Measurements from ENCODE around the gene EGLN1.
"Not testable (repeated sequence)": the region's sequence is repeated elsewhere in the genome, so short reads cannot be mapped to it uniquely, and the experiment has no call there.

The EGLN1 gene

DNA sequence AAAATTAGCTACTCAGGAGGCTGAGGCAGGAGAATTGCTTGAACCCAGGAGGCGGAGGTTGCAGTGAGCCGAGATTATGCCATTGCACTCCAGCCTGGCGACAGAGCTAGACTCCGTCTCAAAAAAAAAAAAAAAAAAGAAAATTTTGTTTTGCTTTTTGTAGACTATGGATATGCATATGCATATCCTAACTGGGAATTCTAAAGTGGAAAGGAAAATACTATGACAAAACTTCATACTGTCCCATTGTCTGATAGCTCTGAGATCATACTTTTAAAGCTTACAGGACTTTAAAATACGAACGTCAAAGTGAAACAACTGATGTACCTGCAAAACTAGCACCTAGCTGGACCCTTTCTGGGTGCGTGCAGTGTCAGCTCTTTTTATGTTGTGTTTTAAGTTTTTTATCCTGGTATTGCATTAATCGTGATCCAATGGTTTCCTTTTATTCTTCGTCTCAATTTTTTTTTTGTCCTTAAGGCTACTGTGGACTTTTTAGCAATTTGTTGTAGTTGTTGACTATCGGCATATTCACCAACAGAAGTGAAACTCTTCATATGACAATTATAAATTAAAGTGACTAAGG lies 64.8 kb downstream of the EGLN1 start:
- DNase-seq = no peak

DNA sequence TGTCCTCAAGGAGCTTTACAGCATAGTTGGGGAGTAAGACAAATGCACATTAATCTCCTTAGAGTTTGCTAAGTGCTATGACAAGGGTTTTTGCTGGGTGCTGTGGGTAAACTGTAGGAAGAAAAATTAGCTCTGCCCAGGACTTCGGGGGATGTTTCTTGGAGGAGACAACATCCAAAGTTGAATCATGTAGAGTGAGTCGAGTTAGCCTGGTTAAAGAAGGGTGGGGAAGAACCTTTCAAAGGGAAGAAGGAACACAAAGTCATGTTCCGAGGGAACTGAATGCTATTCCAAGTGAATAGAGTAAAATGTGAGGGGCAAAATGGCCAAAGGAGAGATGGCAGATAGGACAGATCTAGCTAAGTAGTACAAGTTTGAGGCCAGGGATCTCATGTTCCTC lies 66.9 kb downstream of the EGLN1 start:
- no peak for DNase-seq

DNA sequence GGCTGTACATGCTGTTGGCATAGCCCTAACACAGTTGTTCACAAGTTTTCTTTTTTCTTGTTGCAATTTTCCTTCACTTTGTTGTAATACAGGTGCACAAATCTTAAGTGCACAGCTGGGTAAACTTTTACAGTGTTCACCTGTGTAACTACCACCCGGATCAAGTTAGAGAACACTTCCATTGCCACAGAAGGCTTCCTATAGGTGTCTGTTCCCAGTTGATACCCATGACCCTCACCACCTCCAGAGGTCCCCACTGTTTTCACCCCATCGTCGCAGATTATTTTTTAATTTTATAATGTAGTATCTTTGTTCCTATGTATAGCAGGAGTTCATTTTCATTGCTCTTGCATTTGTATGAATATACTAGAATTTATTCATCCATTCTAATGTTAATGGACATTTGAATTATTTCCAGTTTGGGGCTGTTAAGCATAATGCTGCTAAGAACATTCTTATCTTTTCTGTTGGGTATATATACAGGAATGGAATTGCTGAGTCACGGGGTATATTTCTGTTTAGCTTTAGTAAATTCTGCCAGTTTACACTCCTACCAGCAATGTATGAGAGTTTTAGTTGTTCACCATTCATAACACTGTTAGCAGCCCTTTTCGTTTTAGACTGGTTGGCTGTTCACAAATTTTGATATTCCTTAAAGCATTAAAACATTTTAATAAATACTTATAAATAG lies 67.6 kb downstream of the EGLN1 start:
- DNase-seq = no peak

GRCh38 chr1:231353086-231353485 lies 69.0 kb downstream of the EGLN1 start:
- DNase-seq = no peak

DNA sequence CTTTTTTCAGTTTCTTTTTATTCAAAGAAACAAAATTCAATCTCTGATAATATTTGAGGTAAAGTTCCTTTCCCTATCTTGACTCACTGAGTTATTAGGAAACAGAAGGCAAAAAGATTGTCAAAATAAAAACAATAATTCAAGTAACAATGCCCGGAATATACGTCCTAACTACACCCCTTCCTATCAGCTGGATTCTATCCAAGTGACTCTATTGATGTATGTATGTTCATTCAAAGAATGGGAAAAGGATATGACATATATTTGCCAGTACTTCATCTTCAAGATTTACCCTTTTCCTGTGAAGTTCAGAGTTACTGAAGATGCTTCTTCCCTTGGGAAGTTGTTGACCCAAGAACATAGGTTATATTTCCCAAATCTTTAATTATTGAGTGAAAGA lies 70.3 kb downstream of the EGLN1 start:
- no peak for DNase-seq

DNA sequence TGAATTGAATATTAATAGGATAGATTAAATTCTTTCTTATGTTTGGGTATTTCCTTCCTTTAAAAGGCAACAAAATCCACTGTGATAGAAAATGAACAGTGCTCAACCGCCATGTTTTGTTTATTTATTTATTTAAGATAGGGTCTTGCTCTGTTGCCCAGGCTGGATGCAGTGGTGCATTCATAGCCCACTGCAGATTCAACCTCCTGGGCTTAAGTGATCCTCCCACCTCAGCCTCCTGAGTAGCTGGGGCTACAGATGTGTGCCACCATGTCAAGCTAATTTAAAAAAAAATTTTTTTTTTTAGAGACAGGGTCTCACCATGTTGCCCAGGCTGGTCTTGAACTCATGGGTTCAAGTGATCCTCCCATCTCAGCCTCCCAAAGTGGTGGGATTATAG lies 73.2 kb downstream of the EGLN1 start:
- not testable (repeated sequence) for DNase-seq

- DNase-seq = no peak
Observed at GRCh38 chr1:231348442-231348841, 73.6 kb downstream of the EGLN1 start.

DNA sequence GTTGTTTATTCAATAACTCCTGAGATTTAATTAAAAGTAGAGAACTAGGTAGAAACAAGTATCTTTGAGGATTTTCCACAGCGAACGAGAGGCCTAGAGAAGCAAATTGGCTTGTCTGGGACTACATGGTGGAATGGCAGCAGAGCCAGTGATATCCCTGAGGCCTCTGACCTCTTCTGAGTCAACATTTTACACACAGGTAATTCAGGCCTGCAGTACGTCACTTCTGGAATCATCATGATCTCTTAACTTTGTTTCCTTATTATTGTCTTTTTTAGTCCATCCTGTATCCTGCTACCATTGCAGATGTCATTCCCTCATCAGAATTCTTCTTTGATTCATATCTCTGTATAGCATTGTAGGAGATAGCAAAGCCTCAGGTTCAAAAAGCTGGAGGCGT lies 74.1 kb downstream of the EGLN1 start:
- DNase-seq = no peak

GRCh38 chr1:231340328-231341013 lies 81.6 kb downstream of the EGLN1 start:
- DNase-seq = no peak

GRCh38 chr1:231338270-231339128 lies 83.6 kb downstream of the EGLN1 start, which contains the start of gene SPRTN:
Gene SPRTN, plus strand, starts transcription at chr1:231338293. Its CDS starts 91 bp downstream, at chr1:231338384.
- DNase-seq = no peak

DNA sequence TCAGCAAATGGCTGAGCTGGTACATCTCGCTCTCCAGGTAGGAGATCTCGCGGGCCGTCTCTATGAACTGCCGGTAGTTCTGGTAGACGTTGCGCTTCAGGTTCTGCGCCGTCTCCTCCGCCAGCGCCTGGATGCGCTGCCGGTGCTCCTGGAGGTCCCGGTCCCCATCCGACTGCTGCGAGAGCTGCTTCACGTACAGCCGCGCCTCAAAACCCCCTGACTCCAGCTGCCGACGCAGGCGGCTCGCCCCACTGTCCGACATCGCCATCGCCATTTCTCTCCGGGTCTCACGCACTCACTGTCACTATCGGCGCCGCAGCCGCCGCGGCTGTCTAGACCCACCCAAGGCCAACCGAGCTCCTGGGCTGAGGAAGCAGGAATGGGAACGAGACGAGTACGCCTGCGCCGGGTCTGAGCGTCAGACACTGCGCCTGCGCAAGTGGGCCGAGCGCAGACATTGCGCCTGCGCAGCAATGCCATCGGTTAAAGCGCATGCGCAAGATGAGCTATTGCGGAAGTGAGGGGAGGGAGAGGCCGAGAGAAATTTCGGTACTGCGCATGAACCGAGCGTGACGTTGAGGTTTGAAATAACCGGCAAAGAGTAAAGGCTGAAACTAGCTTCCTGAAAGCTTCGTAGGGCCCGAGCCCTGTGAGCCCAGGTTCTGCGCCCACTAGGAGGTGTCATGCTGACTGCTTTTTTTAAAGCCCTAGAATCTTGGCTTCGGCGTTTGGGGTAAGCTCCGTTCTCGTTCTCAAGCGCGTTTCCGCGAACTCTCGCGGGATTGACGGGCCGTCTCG lies 84.4 kb downstream of the EGLN1 start, which contains the start of gene EXOC8:
Gene EXOC8 (minus strand): TSS at position 381 of the 798 bp plus-strand sequence. CDS start 107 bp downstream, at position 274.
- DNase-seq = peak; percentile 96

- DNase-seq = peak; percentile 41
Observed at GRCh38 chr1:231337043-231337471, 85.0 kb downstream of the EGLN1 start.

GRCh38 chr1:231335663-231336602 lies 86.2 kb downstream of the EGLN1 start:
- no peak for DNase-seq

- no peak for DNase-seq
Observed at GRCh38 chr1:231334952-231335351, 87.1 kb downstream of the EGLN1 start.

GRCh38 chr1:231334079-231334666 lies 87.9 kb downstream of the EGLN1 start:
- no peak for DNase-seq

DNA sequence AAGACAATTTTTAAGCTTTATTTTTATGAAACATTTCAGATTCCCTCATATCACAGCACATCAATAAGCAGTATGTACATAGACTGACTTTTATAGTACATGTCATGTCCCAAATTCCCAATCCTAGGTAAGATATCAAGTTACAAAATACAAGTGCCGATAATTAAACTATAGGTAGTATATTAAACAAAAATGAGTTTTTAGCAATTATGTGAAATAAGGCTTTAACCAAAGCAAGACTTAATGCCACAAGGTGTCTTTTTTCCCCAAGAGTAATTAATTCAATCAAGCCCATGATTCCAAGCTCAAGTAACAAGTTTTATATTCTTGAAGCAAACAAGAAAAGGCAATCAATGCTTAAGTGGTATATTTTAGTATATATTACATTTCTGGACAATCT lies 89.3 kb downstream of the EGLN1 start:
- DNase-seq = no peak

DNA sequence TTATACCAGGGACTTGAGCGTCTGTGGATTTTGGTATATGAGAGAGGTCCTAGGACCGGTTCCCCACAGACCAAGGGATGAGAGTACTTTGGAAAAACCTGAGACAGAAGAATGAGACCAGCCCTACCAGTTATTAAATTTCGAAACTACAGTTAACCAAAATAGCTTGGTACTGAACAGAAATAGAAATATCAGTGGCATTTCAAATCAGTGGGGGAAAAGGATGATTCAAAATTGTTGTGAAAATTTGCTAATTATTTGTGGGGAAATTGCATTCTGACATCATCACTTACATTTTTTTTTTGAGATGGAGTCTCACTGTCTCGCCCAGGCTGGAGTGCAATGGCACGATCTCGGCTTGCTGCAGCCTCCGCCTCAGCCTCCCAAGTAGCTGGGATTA lies 92.6 kb downstream of the EGLN1 start:
- no peak for DNase-seq

DNA sequence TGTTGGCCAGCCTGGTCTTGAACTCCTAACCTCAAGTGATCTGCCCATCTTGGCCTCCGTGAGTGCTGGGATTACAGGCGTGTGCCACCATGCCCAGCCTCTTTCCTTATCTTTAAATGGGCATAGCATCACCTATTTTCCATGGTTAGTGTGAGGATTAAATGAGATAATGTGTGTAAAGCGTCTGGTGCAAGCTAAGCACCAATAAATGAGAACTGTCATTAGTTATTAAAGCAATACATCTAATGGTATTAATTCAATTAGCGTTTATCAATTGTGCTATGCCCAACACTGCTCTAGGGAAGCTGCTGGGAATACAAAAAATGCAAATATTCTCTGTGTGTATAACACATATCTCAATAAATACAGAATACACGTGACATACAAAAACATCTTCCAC lies 94.5 kb downstream of the EGLN1 start:
- DNase-seq = no peak

DNA sequence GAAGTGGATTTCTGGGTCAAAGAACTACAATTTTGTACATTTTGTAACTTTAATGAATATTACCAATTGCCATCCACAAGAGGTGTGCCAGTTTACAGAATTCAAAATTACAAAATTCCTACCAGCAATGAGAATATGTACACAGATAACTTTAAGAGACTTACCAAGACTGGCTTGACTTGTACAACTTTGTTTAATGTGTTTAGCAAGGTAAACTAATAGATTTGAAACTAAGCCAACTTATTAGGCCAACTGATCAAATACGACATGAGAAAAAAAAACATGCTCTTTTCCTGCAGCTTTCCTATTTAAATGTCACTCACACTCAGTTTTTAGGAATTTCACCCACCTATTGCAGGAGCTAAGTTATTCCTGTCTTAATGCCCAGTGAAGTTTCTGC lies 95.8 kb downstream of the EGLN1 start:
- DNase-seq = no peak

DNA sequence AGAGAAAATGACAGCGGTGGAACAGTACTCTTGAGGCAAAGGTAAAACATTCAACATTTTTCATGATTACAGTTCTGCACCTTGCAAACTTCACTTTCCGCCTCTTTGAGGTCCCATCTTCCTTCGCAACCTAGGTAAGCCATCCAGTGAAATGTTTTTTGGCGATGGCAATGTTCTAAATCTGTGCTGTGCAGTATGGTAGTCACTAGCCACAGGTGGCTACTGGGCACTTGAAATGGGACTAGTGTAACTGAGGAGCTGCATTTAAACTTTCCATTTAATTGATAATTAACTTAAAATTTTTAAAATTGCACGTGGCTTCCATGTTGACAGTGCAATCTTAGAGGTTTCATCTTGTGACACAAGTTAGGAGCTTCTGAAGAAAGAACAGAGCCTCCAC lies 97.4 kb downstream of the EGLN1 start:
- DNase-seq = no peak

Measured in activated gamma-delta T cell treated with Interleukin-2 at 50 U/mL for 16 hours (primary cell).